GM18861 (cell line): ENCODE measurements around the gene FBXO46.
A peak's percentile ranks its signal among the peaks of the same experiment; 100 is the strongest.

ENCODE experiments used
- ATAC-seq: cut with Tn5 transposase; IDR thresholded peaks from one replicate; pipeline ENCODE4 v1.9.1; 2021; ENCODE audit not compliant: unreplicated experiment

The FBXO46 gene, protein sequence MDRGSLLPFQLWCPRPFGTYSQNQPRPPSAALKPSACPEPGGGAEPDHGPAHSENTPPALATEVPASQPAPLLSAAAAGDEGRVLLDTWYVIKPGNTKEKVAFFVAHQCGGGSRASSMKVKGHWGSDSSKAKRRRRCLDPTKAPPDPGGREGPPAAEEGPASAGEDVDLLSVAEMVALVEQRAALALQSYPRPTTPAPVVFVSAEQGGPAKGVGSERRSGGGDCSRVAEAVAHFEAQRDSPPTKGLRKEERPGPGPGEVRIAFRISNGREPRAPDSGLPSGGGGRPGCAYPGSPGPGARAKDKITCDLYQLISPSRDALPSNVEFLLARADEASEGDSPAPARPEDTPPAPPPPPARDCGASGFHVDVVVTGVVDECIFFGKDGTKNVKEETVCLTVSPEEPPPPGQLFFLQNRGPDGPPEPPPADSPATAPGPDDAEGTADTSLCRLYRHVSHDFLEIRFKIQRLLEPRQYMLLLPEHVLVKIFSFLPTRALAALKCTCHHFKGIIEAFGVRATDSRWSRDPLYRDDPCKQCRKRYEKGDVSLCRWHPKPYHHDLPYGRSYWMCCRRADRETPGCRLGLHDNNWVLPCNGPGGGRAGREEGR

GRCh38 chr19:45730368-45731288 is at the start of gene FBXO46:
Gene FBXO46 (minus strand): TSS chr19:45730896. CDS start chr19:45713495, 17,401 bp downstream.
- peak; percentile 81 for ATAC-seq

- no peak for ATAC-seq
Observed at GRCh38 chr19:45780146-45780447, 49.4 kb upstream of the FBXO46 start.

DNA sequence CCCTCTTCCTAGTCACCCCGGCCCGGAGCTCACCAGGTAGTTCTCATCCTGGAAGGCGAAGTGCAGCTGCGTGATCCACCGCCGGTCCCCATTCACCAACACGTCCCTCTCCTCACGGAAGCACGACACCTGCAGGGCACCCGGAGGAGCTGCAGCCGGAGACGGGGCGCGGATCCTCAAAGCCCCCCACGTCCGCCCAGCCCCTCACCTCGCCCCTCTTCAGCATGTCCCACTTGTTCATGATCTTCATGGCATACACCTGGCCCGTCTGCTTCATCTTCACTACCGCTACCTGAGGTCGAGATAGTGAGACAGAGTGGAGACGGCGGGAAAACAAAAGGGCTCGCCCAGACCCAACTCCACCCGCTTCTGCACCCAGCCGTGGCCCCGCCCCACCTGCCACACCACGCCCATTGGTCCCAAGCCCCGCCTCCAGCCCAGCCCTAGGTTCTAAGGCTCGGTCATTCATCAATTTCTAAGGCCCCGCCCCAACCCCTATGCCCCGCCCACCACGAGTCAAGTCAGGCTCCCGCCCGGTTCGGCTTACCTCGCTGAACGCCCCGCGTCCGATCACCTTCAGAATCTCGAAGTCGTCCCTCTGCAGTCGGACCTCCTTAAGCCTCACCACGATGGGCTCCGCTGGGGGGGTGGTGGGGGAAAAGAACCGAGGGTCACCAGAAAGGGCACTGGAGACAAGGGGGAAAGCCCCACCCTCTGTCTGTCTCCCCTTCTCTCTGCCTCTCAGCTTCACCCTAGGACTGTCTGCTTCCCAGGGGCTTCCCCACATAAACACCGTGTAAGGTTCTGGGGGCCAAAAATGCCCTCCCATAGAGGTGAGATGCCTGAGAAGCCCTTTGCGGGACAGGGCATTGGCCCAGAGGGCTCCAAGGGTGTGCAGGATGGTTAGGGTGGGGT is 48.8 kb upstream of the FBXO46 start:
- ATAC-seq: no peak

DNA sequence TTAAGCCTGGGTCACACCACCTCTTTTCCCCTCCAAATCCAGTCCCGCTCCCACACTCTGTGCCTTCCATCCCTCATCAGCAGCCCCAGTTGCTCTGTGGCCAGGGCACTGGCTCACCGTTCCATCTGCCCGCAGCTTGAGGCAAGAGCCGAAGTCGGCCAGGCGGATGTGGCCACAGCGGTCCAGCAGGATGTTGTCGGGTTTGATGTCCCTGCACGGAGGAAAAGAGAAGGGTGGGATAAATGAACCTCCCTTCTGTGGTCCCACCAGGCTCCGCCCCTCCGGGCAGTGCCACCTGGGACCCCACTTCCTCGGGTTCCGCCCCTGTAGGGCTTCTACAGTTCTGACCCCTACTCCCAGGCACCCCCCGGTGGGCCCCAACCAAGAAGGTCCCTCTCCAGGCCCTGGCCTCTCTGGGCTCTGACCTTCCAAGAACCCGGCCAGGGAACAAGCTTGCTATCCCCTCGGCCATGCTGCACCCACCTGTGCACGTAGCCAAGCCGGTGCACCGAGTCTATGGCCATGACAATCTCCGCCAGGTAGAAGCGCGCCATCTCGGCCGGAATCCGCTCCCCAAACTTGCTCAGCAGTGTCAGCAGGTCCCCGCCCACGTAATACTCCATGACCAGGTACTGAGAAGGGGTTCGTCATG is 47.4 kb upstream of the FBXO46 start:
- ATAC-seq: no peak

DNA sequence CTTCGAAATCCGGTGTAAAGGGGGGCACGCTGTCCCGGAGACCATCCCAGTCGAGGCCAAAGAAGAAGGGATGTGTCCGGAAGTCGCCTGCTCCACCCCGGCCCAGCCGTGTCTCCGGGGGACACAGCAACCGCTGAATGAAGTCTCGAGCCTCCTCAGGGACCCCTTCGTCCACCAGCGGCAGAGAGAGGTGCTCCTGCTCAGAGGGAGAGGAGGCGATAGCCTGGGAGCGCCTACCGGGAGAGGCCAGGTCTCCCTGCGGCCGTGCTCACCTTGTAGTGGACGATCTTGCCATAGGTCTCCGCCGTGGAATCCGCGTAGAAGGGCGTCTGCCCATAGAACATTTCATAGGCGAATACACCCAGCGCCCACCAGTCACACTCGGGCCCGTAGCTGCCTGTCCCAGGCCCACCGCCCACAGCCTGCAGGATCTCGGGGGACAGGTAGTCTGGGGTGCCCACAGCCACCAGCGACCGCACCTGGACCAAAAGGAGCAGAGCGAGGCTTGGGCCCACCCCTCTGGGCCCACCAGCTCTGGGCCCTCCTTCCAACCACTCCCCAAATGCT is 46.8 kb upstream of the FBXO46 start:
- ATAC-seq: no peak

- ATAC-seq: no peak
Observed at GRCh38 chr19:45774765-45775164, 44.1 kb upstream of the FBXO46 start.

DNA sequence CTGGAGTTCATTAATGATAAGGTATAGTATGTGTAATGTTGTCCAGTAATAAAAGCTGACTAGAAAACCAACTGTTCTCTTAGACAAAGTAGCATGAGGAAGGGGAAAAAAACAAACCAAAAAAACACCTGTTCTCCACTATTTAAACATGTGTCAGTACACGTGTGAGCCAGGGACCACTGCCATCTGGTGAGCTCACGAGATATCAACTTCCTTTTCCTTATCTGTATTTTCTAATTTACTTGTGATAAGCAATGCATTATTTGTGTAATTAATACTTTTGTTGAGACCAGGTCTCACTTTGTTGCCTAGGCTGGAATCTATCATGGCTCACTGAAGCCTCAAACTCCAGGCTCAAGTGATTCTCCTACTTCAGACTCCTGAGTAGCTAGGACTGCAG is 42.7 kb upstream of the FBXO46 start:
- no peak for ATAC-seq

DNA sequence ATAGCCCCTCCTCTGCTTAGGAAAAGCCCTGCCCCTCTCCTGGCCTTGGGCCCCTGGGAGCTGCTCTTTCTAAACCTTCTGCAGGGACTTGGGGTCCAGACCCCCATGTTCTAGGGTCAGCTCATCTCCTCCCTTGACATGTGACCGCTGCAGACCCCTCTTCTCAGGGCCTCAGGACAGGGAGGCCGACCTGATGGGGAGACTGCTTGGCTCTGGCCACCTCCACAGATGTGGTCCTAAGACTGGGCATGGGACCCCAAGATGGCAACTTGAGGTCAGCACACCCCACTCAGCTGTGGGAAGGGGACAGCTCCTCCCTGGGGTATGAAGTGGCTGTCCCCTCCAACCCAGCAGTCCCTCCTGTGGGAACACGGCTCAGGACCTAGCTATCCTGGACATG is 42.2 kb upstream of the FBXO46 start:
- no peak for ATAC-seq

GRCh38 chr19:45772130-45772840 is 41.6 kb upstream of the FBXO46 start:
- no peak for ATAC-seq

- no peak for ATAC-seq
Observed at GRCh38 chr19:45771311-45771933, 40.7 kb upstream of the FBXO46 start.

DNA sequence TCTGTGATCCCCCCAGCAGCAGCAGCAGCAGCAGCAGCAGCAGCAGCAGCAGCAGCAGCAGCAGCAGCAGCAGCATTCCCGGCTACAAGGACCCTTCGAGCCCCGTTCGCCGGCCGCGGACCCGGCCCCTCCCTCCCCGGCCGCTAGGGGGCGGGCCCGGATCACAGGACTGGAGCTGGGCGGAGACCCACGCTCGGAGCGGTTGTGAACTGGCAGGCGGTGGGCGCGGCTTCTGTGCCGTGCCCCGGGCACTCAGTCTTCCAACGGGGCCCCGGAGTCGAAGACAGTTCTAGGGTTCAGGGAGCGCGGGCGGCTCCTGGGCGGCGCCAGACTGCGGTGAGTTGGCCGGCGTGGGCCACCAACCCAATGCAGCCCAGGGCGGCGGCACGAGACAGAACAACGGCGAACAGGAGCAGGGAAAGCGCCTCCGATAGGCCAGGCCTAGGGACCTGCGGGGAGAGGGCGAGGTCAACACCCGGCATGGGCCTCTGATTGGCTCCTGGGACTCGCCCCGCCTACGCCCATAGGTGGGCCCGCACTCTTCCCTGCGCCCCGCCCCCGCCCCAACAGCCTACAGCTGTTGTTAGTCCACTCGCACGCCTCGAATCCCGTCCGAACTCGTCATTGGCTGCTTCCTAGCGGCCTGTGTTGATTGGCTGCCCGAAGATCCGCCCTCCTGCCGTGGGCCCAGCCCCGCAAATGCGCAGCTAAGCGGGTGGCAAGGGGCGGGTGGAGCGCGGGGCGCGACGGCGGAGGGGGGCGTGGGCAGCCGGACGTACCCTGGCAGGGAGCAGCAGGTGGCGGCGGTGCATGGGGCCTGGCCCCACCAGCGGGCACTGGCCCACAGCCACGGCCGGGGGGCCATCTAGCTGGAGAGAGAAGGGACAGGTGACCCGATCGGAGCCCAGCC is 39.8 kb upstream of the FBXO46 start:
- ATAC-seq: peak; percentile 36

- no peak for ATAC-seq
Observed at GRCh38 chr19:45769821-45770191, 39.1 kb upstream of the FBXO46 start.

DNA sequence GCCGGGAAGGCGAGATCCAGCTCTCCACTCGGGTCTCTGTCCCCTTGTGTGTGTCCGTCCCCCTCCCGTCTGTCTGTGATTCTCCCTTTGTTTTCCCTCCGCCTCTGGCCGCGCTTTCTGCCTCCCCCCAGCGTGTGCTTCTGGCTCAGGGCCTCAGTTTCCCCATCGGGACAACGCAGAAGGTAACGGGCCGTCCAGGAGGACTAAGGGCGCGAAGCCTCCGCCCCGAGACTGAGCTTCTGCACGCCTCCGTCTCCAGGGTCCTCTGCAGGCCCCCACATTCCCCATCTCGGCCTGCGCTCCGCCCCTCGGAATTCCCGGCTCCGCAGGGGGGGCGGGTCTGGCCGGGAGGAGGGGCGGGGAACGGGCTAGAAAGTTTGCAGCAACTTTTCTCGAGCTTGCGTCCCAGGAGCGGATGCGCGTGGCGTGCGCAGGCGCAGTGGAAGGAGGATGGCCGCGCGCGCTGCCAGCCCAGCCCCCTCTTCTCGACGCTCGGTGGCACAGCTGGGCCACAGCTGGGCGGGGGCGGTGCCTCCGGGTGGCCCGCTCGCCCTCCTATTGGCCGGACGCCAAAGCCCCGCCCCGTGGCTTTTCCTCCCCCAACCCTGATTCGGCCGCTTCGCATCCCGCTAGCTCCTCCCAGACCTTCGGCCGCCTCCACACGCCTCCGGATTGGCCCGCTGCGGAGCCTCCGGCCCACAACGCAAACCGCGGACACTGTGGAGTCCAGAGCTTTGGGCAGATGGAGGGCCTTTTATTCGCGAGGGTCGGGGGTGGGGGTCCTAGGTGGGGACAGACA is 38.5 kb upstream of the FBXO46 start, which contains the start of gene SIX5:
SIX5 (minus strand) TSS at position 269 of the 799 bp plus-strand sequence. CDS start 408 bp downstream, outside the sequence.
- ATAC-seq: peak; percentile 44

DNA sequence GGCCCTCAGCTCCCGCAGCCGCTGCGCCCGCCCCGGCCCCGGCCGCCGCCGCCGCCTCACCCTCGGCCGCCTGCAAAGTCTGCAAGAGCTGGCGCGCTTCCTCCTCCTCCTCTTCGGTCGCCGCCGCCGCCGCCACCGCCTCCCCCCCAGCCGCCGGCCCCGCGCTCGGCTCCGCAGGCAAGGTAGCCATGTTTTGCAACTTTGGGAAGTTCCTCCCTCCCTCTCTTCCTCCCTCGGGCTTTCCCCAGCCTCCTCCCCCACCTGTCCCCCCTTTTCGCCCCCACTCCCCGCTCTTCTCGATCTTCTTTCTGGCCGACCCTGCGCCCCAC is 37.9 kb upstream of the FBXO46 start:
- ATAC-seq: no peak

- no peak for ATAC-seq
Observed at GRCh38 chr19:45767881-45768654, 37.4 kb upstream of the FBXO46 start.

- no peak for ATAC-seq
Observed at GRCh38 chr19:45767410-45767880, 36.7 kb upstream of the FBXO46 start.
